ENCODE results near the gene ZNF106.

ZNF106 gene

DNA sequence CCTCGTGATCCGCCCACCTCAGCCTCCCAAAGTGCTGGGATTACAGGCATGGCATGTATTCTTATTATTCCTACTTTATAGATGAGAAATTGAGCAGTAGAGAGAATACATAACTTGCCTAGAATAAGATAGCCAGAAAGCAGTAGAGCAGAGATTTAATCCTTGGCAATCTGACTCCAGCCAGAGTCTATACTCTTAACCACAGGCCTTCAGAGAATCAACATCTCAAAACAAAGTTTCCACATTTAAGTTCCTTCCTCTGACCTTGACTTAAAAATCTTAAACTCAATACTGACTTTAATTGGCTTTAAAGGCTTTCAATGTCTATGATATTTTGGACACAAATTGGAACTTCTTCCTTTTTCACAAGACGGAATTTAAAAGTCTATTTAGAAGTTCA, 37.1 kb downstream of the ZNF106 start:
- TF ChIP-seq, protein P1, sequence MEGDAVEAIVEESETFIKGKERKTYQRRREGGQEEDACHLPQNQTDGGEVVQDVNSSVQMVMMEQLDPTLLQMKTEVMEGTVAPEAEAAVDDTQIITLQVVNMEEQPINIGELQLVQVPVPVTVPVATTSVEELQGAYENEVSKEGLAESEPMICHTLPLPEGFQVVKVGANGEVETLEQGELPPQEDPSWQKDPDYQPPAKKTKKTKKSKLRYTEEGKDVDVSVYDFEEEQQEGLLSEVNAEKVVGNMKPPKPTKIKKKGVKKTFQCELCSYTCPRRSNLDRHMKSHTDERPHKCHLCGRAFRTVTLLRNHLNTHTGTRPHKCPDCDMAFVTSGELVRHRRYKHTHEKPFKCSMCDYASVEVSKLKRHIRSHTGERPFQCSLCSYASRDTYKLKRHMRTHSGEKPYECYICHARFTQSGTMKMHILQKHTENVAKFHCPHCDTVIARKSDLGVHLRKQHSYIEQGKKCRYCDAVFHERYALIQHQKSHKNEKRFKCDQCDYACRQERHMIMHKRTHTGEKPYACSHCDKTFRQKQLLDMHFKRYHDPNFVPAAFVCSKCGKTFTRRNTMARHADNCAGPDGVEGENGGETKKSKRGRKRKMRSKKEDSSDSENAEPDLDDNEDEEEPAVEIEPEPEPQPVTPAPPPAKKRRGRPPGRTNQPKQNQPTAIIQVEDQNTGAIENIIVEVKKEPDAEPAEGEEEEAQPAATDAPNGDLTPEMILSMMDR (IDR thresholded peaks at IDR 0.05; ENCODE audit: insufficient read depth, low read length, poor library complexity, severe bottlenecking), result no peak
- no peak for TF ChIP-seq EZH2phosphoT487 (conservative IDR thresholded peaks at IDR 0.05; ENCODE audit: low read length)
- Histone ChIP-seq H3K4me3 (ENCODE audit: insufficient read depth, low read length, poor library complexity, severe bottlenecking) (no peak overlapping the region), H3F3A (ENCODE audit: insufficient read depth) (no peaks in the 10 kb centered on the region), H4K20me1 (ENCODE audit: low read depth, low read length) (no peaks in the 10 kb centered on the region), H2AFZ (ENCODE audit: low read depth, low read length, severe bottlenecking) (no peak overlapping the region), H3K9me3 (ENCODE audit: insufficient read depth, low read length) (no peaks in the 10 kb centered on the region), H3K9me2 (replicated peaks; ENCODE audit: insufficient read depth, low read length) (no peaks in the 10 kb centered on the region), H3K27ac (ENCODE audit: low read depth, low read length) (no peak overlapping the region), H3K27me3 (ENCODE audit: low read length) (no peaks in the 10 kb centered on the region), H3K36me3 (ENCODE audit: low read length) (peaks cover 12% of the 10 kb centered on the region; the same call in 1 of the 2 replicates), H3K9ac (ENCODE audit: low read length) (no peak overlapping the region), H3K4me2 (ENCODE audit: low read depth, low read length, poor library complexity, severe bottlenecking) (no peak overlapping the region), H3K79me2 (ENCODE audit: insufficient read depth, low read length) (peaks cover 8% of the 10 kb centered on the region; the same call in 1 of the 2 replicates)

DNA sequence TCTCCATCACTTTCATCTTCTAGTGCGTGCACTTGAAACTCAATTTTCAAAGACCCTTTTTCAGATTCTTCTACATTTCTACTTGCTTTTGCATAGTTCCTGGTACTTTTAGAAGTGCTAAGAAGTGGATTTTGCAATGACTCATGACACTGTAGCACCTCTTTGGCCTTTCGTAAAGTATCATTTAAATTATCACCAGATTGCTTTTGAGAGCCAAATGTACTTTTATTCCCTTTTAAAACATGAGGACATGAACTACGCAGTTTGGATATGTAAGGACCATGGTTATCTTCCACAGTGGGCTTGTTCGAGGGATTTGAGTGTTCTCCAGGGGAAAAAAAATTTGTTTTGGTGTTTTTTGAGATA, 40.5 kb downstream of the ZNF106 start:
- H3K36me3 ChIP-seq (ENCODE audit: low read length), result peaks cover 23% of the 10 kb centered on the region; the same call in 1 of the 2 replicates
- H3K9ac ChIP-seq (ENCODE audit: low read length), result no peak overlapping the region
- TF ChIP-seq, protein P1 (IDR thresholded peaks at IDR 0.05; ENCODE audit: insufficient read depth, low read length, poor library complexity, severe bottlenecking), result no peak
- no peak for TF ChIP-seq EZH2phosphoT487 (conservative IDR thresholded peaks at IDR 0.05; ENCODE audit: low read length)
- peaks cover 4% of the 10 kb centered on the region; the same call in 1 of the 2 replicates for H3K79me2 ChIP-seq (ENCODE audit: insufficient read depth, low read length)
- H4K20me1 ChIP-seq (ENCODE audit: low read depth, low read length), result no peaks in the 10 kb centered on the region
- H3K4me3 ChIP-seq (ENCODE audit: insufficient read depth, low read length, poor library complexity, severe bottlenecking), result no peak overlapping the region
- H3K4me2 ChIP-seq (ENCODE audit: low read depth, low read length, poor library complexity, severe bottlenecking), result no peak overlapping the region
- no peaks in the 10 kb centered on the region for H3K9me3 ChIP-seq (ENCODE audit: insufficient read depth, low read length)
- H2AFZ ChIP-seq (ENCODE audit: low read depth, low read length, severe bottlenecking), result no peak overlapping the region
- H3K27me3 ChIP-seq (ENCODE audit: low read length), result no peaks in the 10 kb centered on the region
- no peak overlapping the region for H3K27ac ChIP-seq (ENCODE audit: low read depth, low read length)
- no peaks in the 10 kb centered on the region for H3K9me2 ChIP-seq (replicated peaks; ENCODE audit: insufficient read depth, low read length)
- H3F3A ChIP-seq (ENCODE audit: insufficient read depth), result no peaks in the 10 kb centered on the region

DNA sequence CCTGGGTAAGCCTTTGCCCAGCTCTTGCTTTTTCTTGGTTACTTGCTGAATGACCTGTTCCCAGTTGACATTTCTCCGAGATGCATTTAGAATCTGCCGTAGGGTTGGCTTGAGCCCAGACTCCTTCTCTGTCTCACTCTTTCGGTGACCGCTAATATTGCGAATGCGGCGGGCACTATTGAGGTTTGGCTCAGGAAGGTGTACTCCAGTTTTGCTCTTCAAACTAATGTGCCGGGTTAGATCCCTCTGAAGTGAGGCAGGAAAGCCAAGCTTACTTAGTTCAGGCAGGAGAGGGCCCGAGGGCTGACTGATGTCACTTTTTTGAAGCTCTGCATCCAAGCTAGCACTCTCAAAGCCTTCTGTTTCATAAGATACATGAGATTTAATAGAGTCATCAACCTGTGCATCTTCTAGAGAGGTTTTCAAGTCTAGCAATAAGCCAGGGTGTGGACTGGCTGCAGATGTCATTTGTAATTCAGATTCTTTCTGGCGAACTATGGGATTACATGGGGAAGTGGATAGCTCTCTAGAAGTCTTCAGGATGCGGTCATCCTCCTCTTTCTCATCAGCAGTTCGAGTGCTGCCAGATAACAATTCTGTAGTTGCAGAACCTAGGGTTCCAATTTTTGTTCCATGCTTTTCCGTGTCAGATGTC, 41.0 kb downstream of the ZNF106 start:
- Histone ChIP-seq H3K9me3 (ENCODE audit: insufficient read depth, low read length) (no peaks in the 10 kb centered on the region), H3K4me2 (ENCODE audit: low read depth, low read length, poor library complexity, severe bottlenecking) (no peak overlapping the region), H3K27me3 (ENCODE audit: low read length) (no peaks in the 10 kb centered on the region), H3K4me3 (ENCODE audit: insufficient read depth, low read length, poor library complexity, severe bottlenecking) (no peak overlapping the region), H4K20me1 (ENCODE audit: low read depth, low read length) (no peaks in the 10 kb centered on the region), H3K9ac (ENCODE audit: low read length) (no peak overlapping the region), H3K79me2 (ENCODE audit: insufficient read depth, low read length) (peaks cover 4% of the 10 kb centered on the region; the same call in 1 of the 2 replicates), H3K36me3 (ENCODE audit: low read length) (peaks cover 23% of the 10 kb centered on the region; the same call in 1 of the 2 replicates), H3K9me2 (replicated peaks; ENCODE audit: insufficient read depth, low read length) (no peaks in the 10 kb centered on the region), H3F3A (ENCODE audit: insufficient read depth) (no peaks in the 10 kb centered on the region), H3K27ac (ENCODE audit: low read depth, low read length) (no peak overlapping the region), H2AFZ (ENCODE audit: low read depth, low read length, severe bottlenecking) (no peak overlapping the region)
- TF ChIP-seq, protein P1 (IDR thresholded peaks at IDR 0.05; ENCODE audit: insufficient read depth, low read length, poor library complexity, severe bottlenecking), result no peak
- TF ChIP-seq EZH2phosphoT487 (conservative IDR thresholded peaks at IDR 0.05; ENCODE audit: low read length), result no peak

Data from SU-DHL-6 (cell line).